Mammary epithelial cell (primary cell): ENCODE measurements around the gene RBM48.

Experiments used
- CTCF ChIP-seq, 2 donors: IDR thresholded peaks in 1 of 2; conservative IDR thresholded peaks in 1 of 2; 2 replicates each; pipeline ENCODE4 v1.5.1; 2011 to 2012; ENCODE audit warnings: inconsistent platforms in 2 of 2, low read length in 2 of 2, mild to moderate bottlenecking in 2 of 2, control low read depth in 1 of 2, low read depth in 1 of 2; ENCODE audit not compliant: insufficient read depth in 1 of 2; ENCODE audit errors: extremely low read depth in 1 of 2
- EZH2 ChIP-seq: IDR thresholded peaks from 2 replicates; pipeline ENCODE4 v1.6.1; 2012; ENCODE audit warnings: low read length, inconsistent platforms, borderline replicate concordance

GRCh38 chr7:92550194-92550593 lies 21.6 kb downstream of the RBM48 start:
- TF ChIP-seq EZH2 (no peak), CTCF (conservative IDR thresholded peaks at IDR 0.05 in 1 of 2, IDR thresholded peaks at IDR 0.05 in 1 of 2; ENCODE audit: extremely low read depth in 1 of 2, insufficient read depth in 1 of 2, low read depth in 1 of 2, low read length in 2 of 2) (no peak)
